HepG2 (cell line): ENCODE data around the gene TSG101. TPM values are rescaled to one million over a fixed set of nuclear protein-coding genes. Genes with fewer than 3 reads are reported as not detected.

Source experiments
- CSRNP1 ChIP-seq: sonication (generic); formaldehyde crosslinking; IDR thresholded peaks from 2 replicates; pipeline ENCODE4 v1.8.1; 2023; ENCODE audit warnings: mild to moderate bottlenecking, missing genetic modification reagents
- DMAP1 ChIP-seq: IDR thresholded peaks from 2 replicates; pipeline ENCODE4 v1.6.1; 2016
- KAT7 ChIP-seq: IDR thresholded peaks from 2 replicates; pipeline ENCODE4 v1.6.1; 2018; ENCODE audit warnings: borderline replicate concordance, missing compliant biosample characterization
- MAFF ChIP-seq: IDR thresholded peaks from 2 replicates; pipeline ENCODE4 v1.6.1; 2011; ENCODE audit warnings: low read depth, low read length, improper control_type of control experiment
- MYC ChIP-seq: sonication (generic); formaldehyde crosslinking; IDR thresholded peaks from 2 replicates; pipeline ENCODE4 v1.9.0; 2021; ENCODE audit warnings: missing genetic modification reagents, borderline replicate concordance
- NFE2 ChIP-seq: sonication (generic); formaldehyde crosslinking; IDR thresholded peaks from 2 replicates; pipeline ENCODE4 v1.4.0; 2020; ENCODE audit warnings: missing genetic modification reagents
- PRDM4 ChIP-seq: sonication (generic); formaldehyde crosslinking; IDR thresholded peaks from 2 replicates; pipeline ENCODE4 v1.9.0; 2021; ENCODE audit warnings: missing genetic modification reagents, borderline replicate concordance
- RERE ChIP-seq: IDR thresholded peaks from 2 replicates; pipeline ENCODE4 v1.6.1; 2016; ENCODE audit warnings: low read depth, missing genetic modification reagents, missing compliant biosample characterization
- SRY ChIP-seq: sonication (generic); formaldehyde crosslinking; IDR thresholded peaks from 2 replicates; pipeline ENCODE4 v1.8.0; 2022; ENCODE audit warnings: mild to moderate bottlenecking, missing genetic modification reagents
- ZNF574 ChIP-seq: sonication (generic); formaldehyde crosslinking; IDR thresholded peaks from 2 replicates; pipeline ENCODE4 v1.4.0; 2020; ENCODE audit warnings: missing genetic modification reagents
- ZNF710 ChIP-seq: sonication (generic); formaldehyde crosslinking; IDR thresholded peaks from 2 replicates; pipeline ENCODE4 v1.5.0; 2020; ENCODE audit warnings: mild to moderate bottlenecking, missing genetic modification reagents, borderline replicate concordance
- polyA plus RNA-seq, 8 experiments: library from polyadenylated mRNA; depleted of rRNA in 3 of 8; stranded (reverse) in 7 of 8; unstranded in 1 of 8; fragments of >200 nt; fragmentation: Illumina TruSeq in 4 of 8; extraction: Trizol in 4 of 8; gene quantifications; 2 replicates each; pipeline versions ENCODE4 v1.2.1 to v1.2.3, GENCODE V29; 2011 to 2016; ENCODE audit warnings: low read depth in 4 of 8, missing spikeins in 1 of 8, mixed read lengths in 1 of 8; ENCODE audit not compliant: insufficient read depth in 1 of 8
- total RNA-seq, 5 experiments: library from RNA; depleted of rRNA; stranded (reverse); fragments of >200 nt; fragmentation: Illumina TruSeq; extraction: Trizol; gene quantifications; 2 replicates each; pipeline ENCODE4 v1.2.3, GENCODE V29; 2016; ENCODE audit warnings: low read depth in 1 of 5

Gene TSG101
- total and polyA plus RNA-seq, 2 of the 13 experiments (the other 11 are each of a cell fraction or from before 2014, with no cell fraction given) = 69.3 to 206 TPM

GRCh38 chr11:18526521-18527296, at the start of gene TSG101 (continued):
- TF ChIP-seq ZNF574 (CRISPR knock-in tag) (peak; percentile 92), RERE (CRISPR knock-in tag) (no peak), PRDM4 (CRISPR knock-in tag) (no peak), MAFF (no peak), SRY (CRISPR knock-in tag) (peak; percentile 90), ZNF710 (CRISPR knock-in tag) (peak; percentile 51; the same call in 1 of the 2 replicates), CSRNP1 (peak; percentile 78; the same call in 1 of the 2 replicates), MYC (CRISPR knock-in tag) (peak; percentile 90), DMAP1 (CRISPR knock-in tag) (peak; percentile 91), KAT7 (peak; percentile 96), NFE2 (CRISPR knock-in tag) (no peak)
